Erythroblast (primary cell): ENCODE results near the gene WFIKKN2.

Experiments
- DNase-seq, 2 experiments: peaks; one replicate each; lab custom pipeline; 2025; lab: John Stamatoyannopoulos, UW
- GATA1 ChIP-seq: IDR thresholded peaks from 2 replicates; pipeline ENCODE4 v1.6.1; 2011; ENCODE audit warnings: low read depth, mild to moderate bottlenecking, control low read depth, low read length, moderate library complexity
- POLR2A ChIP-seq: IDR thresholded peaks from 2 replicates; pipeline ENCODE4 v1.6.1; 2011; ENCODE audit warnings: mild to moderate bottlenecking, low read length

Gene WFIKKN2

DNA sequence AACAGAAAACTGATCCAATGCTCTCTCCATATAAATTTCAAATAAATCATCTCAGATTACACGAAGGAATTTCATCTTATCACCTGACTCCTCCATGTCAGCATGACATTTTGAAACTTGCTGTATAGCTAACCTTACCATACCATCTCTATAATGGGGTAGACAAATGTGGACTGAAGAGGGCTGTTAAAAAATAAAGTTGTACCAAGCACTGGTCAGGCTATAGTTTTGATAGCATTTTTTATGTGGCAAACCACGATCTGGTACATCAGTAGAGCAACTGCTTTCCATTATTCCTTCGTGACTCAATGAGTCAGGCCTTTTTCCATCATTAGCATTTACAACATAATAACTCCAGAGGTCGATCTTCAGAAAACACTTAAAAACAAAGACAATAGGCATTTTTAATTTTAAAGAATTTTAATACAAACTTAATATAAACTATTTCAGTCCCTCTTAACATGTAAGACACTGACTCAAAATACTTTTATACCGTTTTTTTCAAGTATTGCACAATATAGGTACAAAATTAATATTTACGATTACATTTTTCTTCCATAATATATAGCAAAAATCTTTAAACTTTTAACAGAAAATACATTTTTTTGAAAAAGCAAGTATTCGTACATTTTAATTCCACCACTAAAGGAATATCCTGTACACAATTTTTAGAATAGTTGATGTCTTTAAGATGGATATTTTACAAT, 26.6 kb downstream of the WFIKKN2 start:
- TF ChIP-seq POLR2A (no peak), GATA1 (no peak)
- DNase-seq: no peak

DNA sequence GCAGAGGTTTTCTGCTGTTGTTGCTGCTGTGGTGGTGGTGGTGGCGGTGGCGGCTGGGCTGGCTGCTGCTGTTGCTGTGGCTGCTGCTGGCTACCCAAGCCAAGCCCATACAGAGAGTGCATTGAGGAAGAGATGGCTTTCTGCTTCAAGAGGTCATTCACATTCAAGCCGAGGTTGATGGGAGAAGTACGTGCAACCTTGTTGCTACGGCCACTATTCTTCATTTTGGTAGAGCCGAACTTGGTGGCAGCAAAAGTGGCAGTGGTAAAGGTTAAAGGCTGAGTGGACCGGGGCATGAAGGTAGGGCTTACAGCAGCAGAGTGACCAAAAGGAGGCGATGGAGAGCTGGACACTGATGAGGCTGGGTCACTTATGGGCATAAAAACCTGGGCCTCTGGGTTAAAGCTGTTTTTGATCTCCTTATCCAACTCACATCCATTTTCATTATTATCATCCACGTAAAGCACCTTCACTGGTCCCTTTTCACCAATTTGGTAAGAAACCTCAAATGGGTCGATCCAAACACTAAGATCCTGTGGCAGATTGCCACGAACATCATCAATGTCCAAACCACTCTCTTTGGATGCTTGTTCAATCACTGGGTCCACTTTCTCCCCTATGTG, 27.9 kb downstream of the WFIKKN2 start:
- DNase-seq: peak; percentile 65 to 77
- no peak for TF ChIP-seq GATA1
- TF ChIP-seq POLR2A: no peak

DNA sequence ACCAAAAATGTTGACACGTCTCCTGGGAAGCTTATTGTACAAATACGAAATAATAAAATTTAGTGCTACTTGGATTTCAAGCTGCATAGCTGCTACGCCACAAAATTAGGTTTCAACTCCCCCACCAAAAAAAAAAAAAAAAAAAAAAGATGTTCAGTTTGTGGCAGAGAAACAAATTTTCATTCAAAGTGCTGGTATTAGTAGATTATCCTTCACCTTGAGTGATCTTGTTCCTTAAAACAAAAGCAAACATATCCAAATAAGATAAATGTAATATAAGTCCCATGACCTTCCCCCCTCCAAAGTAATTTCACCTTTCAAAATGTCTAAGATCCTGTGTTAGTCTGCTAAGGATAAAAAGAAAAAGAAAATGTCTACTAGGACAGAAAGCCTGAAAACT, 28.5 kb downstream of the WFIKKN2 start:
- TF ChIP-seq GATA1 (no peak), POLR2A (no peak)
- no peak for DNase-seq

DNA sequence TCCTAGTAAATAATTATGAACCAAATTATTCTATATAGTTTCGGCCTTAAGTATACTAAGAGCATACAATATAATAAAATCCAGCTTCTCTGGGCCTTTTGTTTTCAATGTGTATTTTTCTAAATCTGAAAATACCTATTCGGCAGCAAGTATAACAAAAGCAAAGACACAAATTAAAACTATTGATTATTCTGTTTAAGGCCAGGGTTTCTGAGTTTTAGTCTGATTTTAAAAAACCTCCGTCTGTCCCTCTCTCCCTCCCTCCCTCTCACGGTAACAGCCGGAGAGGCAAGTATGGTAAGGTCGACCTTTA, 29.3 kb downstream of the WFIKKN2 start:
- TF ChIP-seq POLR2A: no peak
- TF ChIP-seq GATA1: no peak

DNA sequence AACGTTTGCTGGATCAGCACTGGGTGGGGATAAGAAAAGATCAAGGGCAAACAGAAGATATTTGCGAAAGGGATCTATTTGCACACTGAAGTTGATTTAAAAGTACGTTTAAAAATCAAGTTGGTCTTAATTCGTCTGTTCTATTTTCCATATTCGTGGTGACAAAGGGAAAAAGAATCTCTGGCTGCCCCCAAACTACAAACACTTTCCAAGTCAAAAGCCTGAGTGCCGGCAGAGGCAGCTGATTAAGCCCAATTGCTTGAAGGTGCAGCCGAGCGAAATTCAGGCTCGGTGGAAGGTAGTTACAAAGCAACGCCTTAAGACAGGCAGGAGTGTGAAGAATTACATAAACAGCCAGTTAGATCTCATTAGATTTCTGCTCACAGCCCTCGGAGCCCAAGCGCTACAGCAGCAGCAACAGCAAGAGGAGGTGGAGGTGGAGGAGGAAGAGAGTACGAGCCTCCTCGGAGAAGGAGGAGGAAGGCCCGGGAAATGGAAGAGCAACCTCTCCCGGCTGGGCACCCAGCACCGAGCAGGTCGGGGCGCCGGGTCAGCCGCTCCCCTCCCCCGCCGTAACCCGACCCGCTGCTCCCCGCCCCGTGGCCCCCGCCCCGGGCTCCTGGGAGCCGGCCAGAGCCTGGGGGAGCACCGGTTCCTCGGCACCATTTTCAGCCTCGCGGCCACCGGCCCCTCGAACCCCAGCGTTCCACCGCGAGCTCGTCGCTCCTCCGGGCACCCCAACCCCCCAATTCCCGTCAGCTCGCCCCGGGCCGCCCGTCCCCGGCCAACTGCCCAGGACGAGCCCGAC, 29.9 kb downstream of the WFIKKN2 start:
- DNase-seq: peak; percentile 77 to 84
- TF ChIP-seq GATA1 (no peak), POLR2A (peak; percentile 49)

More for the DNA sequence above, 29.3 kb downstream of the WFIKKN2 start:
- DNase-seq: no peak

DNA sequence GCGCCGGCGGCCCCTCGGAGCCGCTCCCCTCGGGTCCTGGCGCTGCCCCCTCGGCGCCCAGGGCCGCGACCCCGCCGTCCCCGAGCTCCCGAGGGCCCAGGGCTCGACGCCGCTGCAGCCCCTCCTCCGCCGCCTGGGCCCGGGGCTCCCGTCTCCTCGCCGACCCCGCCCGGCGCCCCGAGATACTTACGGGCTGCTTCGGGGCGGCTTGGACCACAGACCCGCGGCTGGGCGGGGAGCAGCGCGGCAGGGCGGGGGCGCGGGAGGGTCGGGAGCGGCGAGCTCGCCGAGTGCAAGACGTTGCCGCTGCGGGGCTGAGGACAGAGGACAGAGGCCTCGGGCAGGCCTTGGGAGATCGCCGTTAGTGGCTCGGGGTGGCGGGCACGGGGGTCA, 30.5 kb downstream of the WFIKKN2 start:
- no peak for DNase-seq
- no peak for TF ChIP-seq POLR2A
- TF ChIP-seq GATA1: no peak

DNA sequence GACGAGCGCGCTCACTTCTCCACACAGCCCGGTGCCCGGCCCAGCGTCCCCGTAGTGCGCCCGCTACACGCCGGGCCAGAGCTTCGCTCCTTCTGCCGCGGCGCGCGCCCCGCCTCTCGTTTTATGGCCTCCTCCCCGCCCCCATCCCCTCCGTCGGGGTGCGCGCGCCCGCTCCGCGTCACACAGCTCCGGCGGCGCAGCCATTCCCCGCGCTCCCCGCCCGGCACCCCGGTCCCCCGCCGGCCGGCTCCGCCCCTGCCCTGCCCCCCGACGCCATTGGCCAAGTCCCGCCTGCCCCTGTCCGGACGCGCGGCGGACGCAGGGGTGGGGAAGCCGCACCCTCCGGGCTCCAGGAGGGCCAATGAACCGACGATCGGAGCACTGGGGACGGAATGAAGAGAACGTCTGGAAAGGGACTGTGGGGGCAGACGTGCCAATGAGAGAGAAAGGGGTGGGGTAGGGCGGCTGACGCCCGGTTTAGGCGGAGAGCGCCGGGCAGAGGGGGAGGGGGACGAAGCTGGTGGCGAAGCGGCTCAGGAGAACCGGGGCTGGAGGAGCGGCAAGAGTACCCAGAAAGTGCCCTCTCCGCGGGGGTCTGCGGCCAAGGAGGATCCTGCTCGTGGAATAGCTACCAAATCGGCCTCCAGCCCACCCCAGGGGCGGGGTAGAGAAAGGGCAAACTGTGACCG, 31.0 kb downstream of the WFIKKN2 start, which contains the start of gene TOB1:
TOB1 (minus strand) TSS at position 94 of the 689 bp plus-strand sequence. CDS start 2,337 bp downstream, outside the sequence.
- TF ChIP-seq POLR2A (peak; percentile 83), GATA1 (no peak)
- DNase-seq: peak; percentile 97 to 99

DNA sequence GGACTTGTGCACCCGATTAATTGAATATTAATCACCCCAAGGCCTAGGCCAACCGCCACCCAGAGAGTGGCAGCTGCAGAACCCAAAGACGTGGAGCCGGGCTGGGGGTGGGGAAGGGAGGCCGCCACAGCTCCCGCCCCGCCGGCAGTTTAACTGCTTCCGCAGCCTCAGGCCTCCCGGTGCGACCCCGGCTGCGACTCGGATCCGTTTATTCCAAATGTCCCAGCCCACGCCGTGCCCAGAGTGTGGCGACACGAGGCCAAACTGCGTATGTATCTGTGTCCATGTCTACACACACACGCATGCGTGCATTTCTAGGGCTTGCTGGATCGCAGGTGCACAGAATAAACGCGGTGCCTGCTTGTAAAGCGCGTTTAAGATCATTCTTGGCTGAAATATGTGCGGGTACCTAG, 31.6 kb downstream of the WFIKKN2 start:
- TF ChIP-seq POLR2A (no peak), GATA1 (no peak)
- peak; percentile 83 to 87 for DNase-seq

DNA sequence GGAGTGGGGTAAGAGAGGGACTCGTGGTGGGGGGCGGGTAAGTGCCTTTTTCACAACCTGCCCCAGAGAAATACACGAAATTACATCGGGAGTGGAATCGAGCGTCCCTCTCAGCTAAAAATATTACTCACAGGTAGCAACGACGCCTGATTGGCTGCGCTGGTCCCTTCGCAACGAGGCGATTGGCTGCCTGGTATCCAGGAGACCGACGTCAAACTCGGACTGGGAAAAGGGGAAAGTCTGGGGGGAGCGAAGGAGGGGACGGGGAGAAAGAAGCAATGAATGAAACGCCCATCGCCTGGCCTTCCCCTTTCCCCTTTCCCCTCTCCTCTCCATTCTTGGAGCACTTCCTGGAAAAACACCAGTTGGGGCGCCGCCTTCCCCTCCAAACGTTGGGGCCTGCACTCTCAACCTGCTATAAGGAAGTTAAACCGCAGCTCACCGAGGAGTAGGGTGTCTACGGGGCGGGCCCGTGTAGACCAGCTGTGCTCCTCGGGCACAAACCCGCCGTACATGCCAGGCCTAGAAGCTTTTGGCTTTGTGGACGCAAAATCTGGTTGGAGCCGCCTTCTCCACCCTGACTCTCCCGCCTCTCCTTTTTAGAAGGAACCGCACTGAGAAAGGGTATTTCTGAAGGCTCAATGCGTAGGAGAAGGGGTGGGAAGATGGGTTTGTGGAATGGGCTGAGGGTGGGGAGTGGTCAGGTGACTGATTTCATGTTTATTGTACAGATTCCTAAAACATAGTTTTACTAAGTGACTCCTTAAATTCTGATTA, 32.2 kb downstream of the WFIKKN2 start:
- TF ChIP-seq POLR2A: peak; percentile 82
- TF ChIP-seq GATA1: no peak
- peak; percentile 91 to 92 for DNase-seq

DNA sequence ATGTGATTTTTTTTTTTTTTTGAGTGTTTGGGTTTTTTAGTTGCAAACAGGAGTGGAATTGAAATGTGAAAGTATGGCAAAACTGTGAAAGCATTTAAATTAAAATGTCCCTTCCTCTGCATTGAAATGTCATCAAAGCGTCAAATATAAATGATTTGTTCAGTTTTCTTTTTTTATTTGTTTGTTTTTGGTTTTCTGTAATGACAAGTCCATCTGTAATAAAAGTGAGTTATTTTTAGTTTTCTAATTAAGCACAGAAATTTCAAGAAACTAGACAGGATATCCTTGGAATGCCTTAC, 32.7 kb downstream of the WFIKKN2 start:
- no peak for TF ChIP-seq GATA1
- no peak for TF ChIP-seq POLR2A
- no peak for DNase-seq

DNA sequence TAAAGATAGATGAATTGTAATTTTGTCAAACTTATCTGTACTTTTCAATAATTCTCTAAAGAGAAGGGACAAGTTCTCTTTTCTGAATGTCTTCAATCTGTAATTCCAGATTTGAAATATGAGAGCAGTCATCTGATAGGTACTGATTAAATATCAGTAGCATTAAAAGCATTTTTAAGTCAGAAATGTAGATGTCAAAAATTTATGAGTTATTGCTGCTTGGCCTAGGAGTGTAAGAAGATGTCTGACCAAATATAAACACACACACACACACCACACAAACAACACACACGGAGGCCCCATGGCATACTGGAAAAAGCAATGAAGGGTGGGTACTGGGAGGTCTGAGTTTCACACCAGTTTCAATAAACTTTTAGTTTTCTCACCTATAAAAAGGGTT, 33.2 kb downstream of the WFIKKN2 start:
- no peak for DNase-seq
- TF ChIP-seq POLR2A (no peak), GATA1 (no peak)

DNA sequence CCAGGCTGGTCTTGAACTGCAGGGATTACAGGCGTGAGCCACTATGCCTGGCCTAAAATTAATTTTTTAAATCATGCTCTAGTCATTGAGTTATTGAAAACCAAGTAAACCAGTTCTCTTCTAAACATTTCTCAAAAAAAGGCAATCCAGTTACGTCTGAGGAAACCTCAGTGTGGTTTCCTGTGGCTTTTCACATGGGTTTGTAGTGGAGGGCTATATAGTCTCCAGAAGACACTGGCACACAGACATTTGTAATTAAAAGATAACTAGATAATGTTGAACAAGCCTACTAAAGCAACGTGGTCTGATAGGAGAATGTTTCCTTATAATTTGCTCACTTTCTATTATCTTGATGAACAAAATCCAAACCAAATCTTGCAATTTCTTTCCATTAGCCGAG, 36.0 kb downstream of the WFIKKN2 start:
- TF ChIP-seq POLR2A (no peak), GATA1 (no peak)
- no peak for DNase-seq

DNA sequence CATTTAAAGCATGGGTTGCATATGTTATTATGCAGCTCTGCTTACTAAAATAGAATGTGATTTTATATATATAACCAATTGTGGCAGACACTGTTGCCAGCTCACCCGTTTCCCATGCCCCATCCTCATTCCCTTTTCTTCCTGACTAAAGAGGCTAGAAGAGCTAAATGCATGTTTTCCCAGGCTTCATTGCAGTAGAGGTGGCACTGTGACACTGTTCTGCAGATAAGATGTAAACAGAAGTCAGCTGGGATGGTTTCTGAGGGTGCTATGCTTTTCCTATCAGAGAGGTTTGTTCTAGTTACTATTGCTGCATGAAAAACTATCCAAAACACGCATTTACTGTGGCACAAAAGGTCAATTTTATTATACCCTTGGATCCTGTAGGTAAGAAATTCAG, 36.5 kb downstream of the WFIKKN2 start:
- no peak for DNase-seq
- TF ChIP-seq POLR2A: no peak
- no peak for TF ChIP-seq GATA1
